PC-3 (cell line): ENCODE measurements around the gene SUMO4. TPM values are rescaled to one million over a fixed set of nuclear protein-coding genes. Genes with fewer than 3 reads are reported as not detected.

Experiments used
- ATAC-seq: fragments of 200-7000 bp; cut with Tn5 transposase; 2 replicates; pipeline ENCODE4 v1.9.1; 2020; ENCODE audit warnings: mild to moderate bottlenecking, moderate library complexity
- BruUV-seq: library from RNA; stranded (reverse); fragments of 400-500 nt; replicated peaks from 2 replicates; lab custom pipeline; 2021; lab: Mats Ljungman, UMichigan
- CTCF ChIA-PET: fragments of 300-600 bp; sonication (Branson Sonifier 250); formaldehyde crosslinking; loops from one replicate; lab custom pipeline; 2022; ENCODE audit warnings: antibody characterized with exemption; lab: Charles Lee
- POLR2A ChIA-PET: fragments of 300-600 bp; sonication (Branson Sonifier 250); formaldehyde crosslinking; loops from one replicate; lab custom pipeline; 2022; ENCODE audit warnings: antibody characterized with exemption; ENCODE audit not compliant: unreplicated experiment; lab: Charles Lee
- DNase-seq: peaks from one replicate; pipeline ENCODE4 v3.0.0-alpha.2; 2015
- H2AFZ ChIP-seq: fragments of 300-600 bp; sonication (generic); 2 replicates; pipeline ENCODE4 v1.6.0; 2016; ENCODE audit warnings: antibody characterized with exemption, low read length
- H3F3A ChIP-seq: fragments of 300-600 bp; sonication (generic); one replicate; pipeline ENCODE4 v1.6.0; 2017; ENCODE audit warnings: antibody characterized with exemption, low read length, control low read depth, mild to moderate bottlenecking; ENCODE audit not compliant: unreplicated experiment
- H3K27ac ChIP-seq: fragments of 300-600 bp; sonication (generic); 2 replicates; pipeline ENCODE4 v1.5.1; 2016; ENCODE audit warnings: mild to moderate bottlenecking, low read length
- H3K27me3 ChIP-seq: fragments of 300-600 bp; sonication (generic); 2 replicates; pipeline ENCODE4 v1.6.1; 2016; ENCODE audit warnings: low read length, mixed read lengths
- H3K36me3 ChIP-seq: fragments of 300-600 bp; sonication (generic); 2 replicates; pipeline ENCODE4 v1.6.1; 2016; ENCODE audit warnings: low read depth, mixed run types, low read length, mixed read lengths
- H3K4me1 ChIP-seq: fragments of 300-600 bp; sonication (generic); 2 replicates; pipeline ENCODE4 v1.5.1; 2016; ENCODE audit warnings: low read length; ENCODE audit not compliant: insufficient read depth
- H3K4me2 ChIP-seq: fragments of 300-600 bp; sonication (generic); 2 replicates; pipeline ENCODE4 v1.6.0; 2016; ENCODE audit warnings: low read length
- H3K4me3 ChIP-seq: fragments of 300-600 bp; sonication (generic); 2 replicates; pipeline ENCODE4 v1.5.1; 2016; ENCODE audit warnings: mild to moderate bottlenecking, low read length, mixed read lengths
- H3K79me2 ChIP-seq: fragments of 300-600 bp; sonication (generic); 2 replicates; pipeline ENCODE4 v1.6.1; 2017; ENCODE audit warnings: low read length, mixed read lengths
- H3K9ac ChIP-seq: fragments of 300-600 bp; sonication (generic); 2 replicates; pipeline ENCODE4 v1.6.0; 2016; ENCODE audit warnings: mild to moderate bottlenecking, low read length
- H3K9me2 ChIP-seq: fragments of 300-600 bp; sonication (generic); replicated peaks from 2 replicates; pipeline ENCODE4 v1.6.1; 2016; ENCODE audit warnings: mixed run types, low read length, mixed read lengths
- H3K9me3 ChIP-seq: fragments of 300-600 bp; sonication (generic); 2 replicates; pipeline ENCODE4 v1.6.1; 2016; ENCODE audit warnings: low read length, mixed read lengths
- H4K20me1 ChIP-seq: fragments of 300-600 bp; sonication (generic); 2 replicates; pipeline ENCODE4 v1.6.1; 2016; ENCODE audit warnings: low read length, mixed read lengths
- CTCF ChIP-seq: fragments of 300-600 bp; sonication (generic); conservative IDR thresholded peaks from 2 replicates; pipeline ENCODE4 v1.5.1; 2017; ENCODE audit warnings: antibody characterized with exemption, low read depth, mild to moderate bottlenecking, low read length
- EZH2 ChIP-seq: fragments of 300-600 bp; sonication (generic); IDR thresholded peaks from one replicate; pipeline ENCODE4 v1.6.1; 2017; ENCODE audit warnings: antibody characterized with exemption, mild to moderate bottlenecking, low read length; ENCODE audit not compliant: unreplicated experiment
- EZH2phosphoT487 ChIP-seq: fragments of 300-600 bp; sonication (generic); IDR thresholded peaks from 2 replicates; pipeline ENCODE4 v1.6.1; 2018; ENCODE audit warnings: mild to moderate bottlenecking, antibody characterized with exemption, low read length, borderline replicate concordance
- intact Hi-C: fragments of 100-400 bp; cut with micrococcal nuclease; formaldehyde crosslinking; loops from 2 replicates; pipeline ENCODE4 v1.9.0; 2023
- total RNA-seq: library from RNA; depleted of rRNA; stranded (reverse); fragments of >200 nt; gene quantifications from 2 replicates; pipeline ENCODE4 v1.2.3, GENCODE V29; 2014

SUMO4 gene
- total RNA-seq, 1 experiment from 2014 or later, result 0.69 TPM

- Histone ChIP-seq H3K4me3 (no peak overlapping the region), H4K20me1 (no peaks in the 10 kb centered on the region), H3K9ac (no peak overlapping the region), H3K27ac (no peak overlapping the region), H3K4me1 (no peaks in the 10 kb centered on the region), H3K9me2 (no peaks in the 10 kb centered on the region), H3K27me3 (no peaks in the 10 kb centered on the region), H3K79me2 (no peaks in the 10 kb centered on the region), H3F3A (no peaks in the 10 kb centered on the region), H3K36me3 (no peaks in the 10 kb centered on the region), H3K9me3 (no peaks in the 10 kb centered on the region), H2AFZ (no peak overlapping the region), H3K4me2 (no peak overlapping the region)
- intact Hi-C loops, result loop anchor here (5.0 kb wide), 1 partner anchor 686 kb away; the partner anchor contains the start of gene UST
- ATAC-seq (no peak), DNase-seq (no peak)
- POLR2A ChIA-PET, result no interaction called here
- TF ChIP-seq CTCF (no peak), EZH2 (no peak), EZH2phosphoT487 (no peak)
- BruUV-seq, result no TSS peak
- CTCF ChIA-PET, result interaction anchor here (1.2 kb wide), 1 partner anchor 351 kb away, joined by 3 read pairs; no protein-coding TSS in a partner anchor
Observed at GRCh38 chr6:149433405-149433804, 33.3 kb downstream of the SUMO4 start.

- Histone ChIP-seq H3K9ac (no peak overlapping the region), H3K79me2 (no peaks in the 10 kb centered on the region), H3K36me3 (no peaks in the 10 kb centered on the region), H3K27me3 (no peaks in the 10 kb centered on the region), H3K9me2 (no peaks in the 10 kb centered on the region), H3K4me2 (no peak overlapping the region), H3K9me3 (no peaks in the 10 kb centered on the region), H3K27ac (no peak overlapping the region), H3K4me3 (no peak overlapping the region), H2AFZ (no peak overlapping the region), H4K20me1 (no peaks in the 10 kb centered on the region), H3F3A (no peaks in the 10 kb centered on the region), H3K4me1 (no peaks in the 10 kb centered on the region)
- ChIA-PET POLR2A (no interaction called here), CTCF (interaction anchor here (1.2 kb wide), 1 partner anchor 352 kb away, joined by 3 read pairs; no protein-coding TSS in a partner anchor)
- no peak for ATAC-seq
- intact Hi-C loops, result loop anchor here (5.0 kb wide), 1 partner anchor 687 kb away; the partner anchor contains the start of gene UST
- TF ChIP-seq EZH2phosphoT487, result no peak
- DNase-seq, result no peak
- BruUV-seq, result no TSS peak
Observed at GRCh38 chr6:149433881-149434280, 33.8 kb downstream of the SUMO4 start.

- TF ChIP-seq EZH2, result no peak
- no peak for TF ChIP-seq EZH2phosphoT487
- no peak for TF ChIP-seq CTCF
- ATAC-seq, result no peak
- Histone ChIP-seq H3K4me3 (no peak overlapping the region), H3K9me2 (no peaks in the 10 kb centered on the region), H3K4me1 (peaks cover 14% of the 10 kb centered on the region; the same call in 1 of the 2 replicates), H3K9ac (no peak overlapping the region), H2AFZ (no peak overlapping the region), H3K36me3 (no peaks in the 10 kb centered on the region), H3F3A (no peaks in the 10 kb centered on the region), H3K79me2 (no peaks in the 10 kb centered on the region), H4K20me1 (no peaks in the 10 kb centered on the region), H3K4me2 (no peak overlapping the region), H3K9me3 (no peaks in the 10 kb centered on the region), H3K27me3 (no peaks in the 10 kb centered on the region), H3K27ac (no peak overlapping the region)
- no peak for DNase-seq
- ChIA-PET CTCF (no interaction called here), POLR2A (no interaction called here)
- intact Hi-C loops, result no loop called here
- no TSS peak for BruUV-seq
Observed at GRCh38 chr6:149435919-149436586, 36.0 kb downstream of the SUMO4 start.
